Aorta (tissue), 5 donors: Measurements from ENCODE around the gene GK. TPM values are rescaled to one million over a fixed set of nuclear protein-coding genes. Genes with fewer than 3 reads are reported as not detected.

Experiments
- ATAC-seq: fragments of 200-7000 bp; cut with Tn5 transposase; one replicate; pipeline ENCODE4 v1.9.1; 2022; ENCODE audit warnings: moderate library complexity; ENCODE audit not compliant: low FRiP score
- DNase-seq, 2 donors: peaks; one replicate each; pipeline ENCODE4 v3.0.0-alpha.2; 2020
- H3K27ac ChIP-seq, 2 donors: one replicate each; pipeline ENCODE4 v1.5.1; 2013; ENCODE audit warnings: low read length in 2 of 2, mild to moderate bottlenecking in 2 of 2, moderate library complexity in 2 of 2, control low read depth in 1 of 2, inconsistent platforms in 1 of 2, low read depth in 1 of 2
- H3K27me3 ChIP-seq, 2 donors: one replicate each; pipeline ENCODE4 v1.6.1; 2013; ENCODE audit warnings: control low read depth in 1 of 2, low read length in 1 of 2, mild to moderate bottlenecking in 1 of 2, moderate library complexity in 1 of 2; ENCODE audit not compliant: insufficient read depth in 2 of 2, control insufficient read depth in 1 of 2
- H3K36me3 ChIP-seq, 2 donors: one replicate each; pipeline ENCODE4 v1.6.1; 2013; ENCODE audit warnings: control low read depth in 1 of 2, low read length in 1 of 2, mild to moderate bottlenecking in 1 of 2; ENCODE audit not compliant: insufficient read depth in 2 of 2, control insufficient read depth in 1 of 2
- H3K4me1 ChIP-seq, 2 donors: one replicate each; pipeline ENCODE4 v1.6.1; 2013; ENCODE audit warnings: low read length in 2 of 2, control low read depth in 1 of 2, mild to moderate bottlenecking in 1 of 2, moderate library complexity in 1 of 2; ENCODE audit not compliant: insufficient read depth in 2 of 2, control insufficient read depth in 1 of 2
- H3K4me3 ChIP-seq, 2 donors: one replicate each; pipeline ENCODE4 v1.5.1; 2013; ENCODE audit warnings: low read length in 2 of 2, control low read depth in 1 of 2, mild to moderate bottlenecking in 1 of 2
- H3K9me3 ChIP-seq: one replicate; pipeline ENCODE4 v1.6.1; 2013; ENCODE audit warnings: mild to moderate bottlenecking, low read length; ENCODE audit not compliant: control insufficient read depth
- WGBS, 2 donors: extraction: QIAGEN DNeasy Blood & Tissue Kit; methylation state at CpG; one replicate each; pipeline ENCODE4 v1.1.7; 2013; 5-methylcytosine and 5-hydroxymethylcytosine counted together
- intact Hi-C, 2 donors: fragments of 100-400 bp; cut with DNase I; formaldehyde crosslinking; loops; one replicate each; pipeline versions ENCODE4 v1.14.2 to v1.15.0; 2022
- polyA plus RNA-seq, 2 donors: library from polyadenylated mRNA; stranded (reverse); fragments of 200-250 nt; gene quantifications; one replicate each; pipeline ENCODE4 v1.2.3, GENCODE V29; 2013
- total RNA-seq, 2 donors: library from RNA; stranded (reverse); fragmentation: NEBNext Ultra II Directional; extraction: Animal tissue kit (Norgen Biotek cat#: 25700); gene quantifications; one replicate each; pipeline ENCODE4 v1.2.1, GENCODE V29; 2021
- donor health status: healthy with polysubstance abuse.
- donor health status: Bipolar disorder and iron deficiency.
- donor health status: DM: no; HTN: no; CAD: no.
- donor health status: DM: no; HTN: no; CAD: no.
- donor health status: DM: yes; HTN: yes; CAD: no.

GK gene
- total and polyA plus RNA-seq, 4 donors: 2.5 to 14.3 (median 13.7) TPM

GRCh38 chrX:30712214-30712613 is 59.0 kb downstream of the GK start:
- no peak for ATAC-seq
- intact Hi-C loops: loop anchor here (5.0 kb wide), 2 partner anchors 140 to 145 kb away; no protein-coding TSS in a partner anchor
- Histone ChIP-seq H3K4me1 (no peaks in the 10 kb centered on the region), H3K9me3 (no peaks in the 10 kb centered on the region), H3K27ac (no peak overlapping the region), H3K27me3 (no peaks in the 10 kb centered on the region), H3K4me3 (no peak overlapping the region), H3K36me3 (no peaks in the 10 kb centered on the region)
- DNase-seq: no peak
- WGBS, 2 donors: 70 to 85% methylated on average over 1 of the region's 1 CpG

GRCh38 chrX:30713061-30713525 is 59.9 kb downstream of the GK start:
- peak; percentile 60 for ATAC-seq
- peak in 1 of 2 donors; percentile 58 for DNase-seq
- Histone ChIP-seq H3K4me3 (no peak overlapping the region), H3K27me3 (no peaks in the 10 kb centered on the region), H3K36me3 (no peaks in the 10 kb centered on the region), H3K9me3 (no peaks in the 10 kb centered on the region), H3K27ac (no peak overlapping the region), H3K4me1 (no peaks in the 10 kb centered on the region)
- WGBS, 2 donors: 42 to 74% methylated on average over 5 of the region's 5 CpGs
- intact Hi-C loops: loop anchor here (5.0 kb wide), 2 partner anchors 141 to 146 kb away; no protein-coding TSS in a partner anchor

- ATAC-seq (no peak), DNase-seq (no peak)
- Histone ChIP-seq H3K27me3 (no peaks in the 10 kb centered on the region), H3K36me3 (no peaks in the 10 kb centered on the region), H3K27ac (no peak overlapping the region), H3K9me3 (no peaks in the 10 kb centered on the region), H3K4me3 (no peak overlapping the region), H3K4me1 (no peaks in the 10 kb centered on the region)
- 92 to 96% methylated on average over 1 of the region's 1 CpG for WGBS, 2 donors
- intact Hi-C loops: loop anchor here (5.0 kb wide), 2 partner anchors 142 to 147 kb away; no protein-coding TSS in a partner anchor
These were observed 60.9 kb downstream of the GK start for GRCh38 chrX:30714138-30714537.

GRCh38 chrX:30715976-30716375 is 62.8 kb downstream of the GK start:
- Histone ChIP-seq H3K27ac (no peak overlapping the region), H3K27me3 (no peaks in the 10 kb centered on the region), H3K9me3 (no peaks in the 10 kb centered on the region), H3K36me3 (no peaks in the 10 kb centered on the region), H3K4me3 (no peak overlapping the region), H3K4me1 (no peaks in the 10 kb centered on the region)
- ATAC-seq (no peak), DNase-seq (no peak)
- intact Hi-C loops: no loop called here
- WGBS, 2 donors: 42 to 90% methylated on average over 2 of the region's 2 CpGs

- ATAC-seq: no peak
- no peaks in the 10 kb centered on the region for H3K9me3 ChIP-seq
- 70 to 78% methylated on average over 17 of the region's 17 CpGs for WGBS, 2 donors
- H3K4me3 ChIP-seq: no peak overlapping the region
- no peak overlapping the region for H3K27ac ChIP-seq
- no peak for DNase-seq
- intact Hi-C loops: no loop called here
- no peaks in the 10 kb centered on the region for H3K36me3 ChIP-seq
- no peaks in the 10 kb centered on the region for H3K27me3 ChIP-seq
- no peaks in the 10 kb centered on the region for H3K4me1 ChIP-seq
These were observed 80.8 kb downstream of the GK start for GRCh38 chrX:30733852-30734660.

- Histone ChIP-seq H3K27me3 (no peaks in the 10 kb centered on the region), H3K4me3 (no peak overlapping the region)
- intact Hi-C loops: no loop called here
These were observed 81.6 kb downstream of the GK start for GRCh38 chrX:30734782-30735181.

GRCh38 chrX:30735839-30736238 is 82.6 kb downstream of the GK start:
- ATAC-seq: no peak
- 16 to 19% methylated on average over 6 of the region's 6 CpGs for WGBS, 2 donors
- DNase-seq: peak in 1 of 2 donors; percentile 54

More at GRCh38 chrX:30734782-30735181, 81.6 kb downstream of the GK start:
- Histone ChIP-seq H3K4me1 (no peaks in the 10 kb centered on the region), H3K27ac (no peak overlapping the region), H3K9me3 (no peaks in the 10 kb centered on the region), H3K36me3 (no peaks in the 10 kb centered on the region)
- no peak for ATAC-seq
- 81 to 86% methylated on average over 3 of the region's 3 CpGs for WGBS, 2 donors
- DNase-seq: no peak

GRCh38 chrX:30741545-30741944 is 88.3 kb downstream of the GK start:
- H3K9me3 ChIP-seq: no peaks in the 10 kb centered on the region
- no peak overlapping the region for H3K4me3 ChIP-seq
- H3K27me3 ChIP-seq: no peaks in the 10 kb centered on the region
- no peaks in the 10 kb centered on the region for H3K36me3 ChIP-seq
- WGBS, 2 donors: 55 to 59% methylated on average over 3 of the region's 3 CpGs
- no peak overlapping the region for H3K27ac ChIP-seq
- ATAC-seq: no peak
- no peaks in the 10 kb centered on the region for H3K4me1 ChIP-seq
- intact Hi-C loops: no loop called here
- no peak for DNase-seq

More at GRCh38 chrX:30735839-30736238, 82.6 kb downstream of the GK start:
- no peak overlapping the region for H3K27ac ChIP-seq
- no peaks in the 10 kb centered on the region for H3K36me3 ChIP-seq
- no peaks in the 10 kb centered on the region for H3K9me3 ChIP-seq
- no peaks in the 10 kb centered on the region for H3K4me1 ChIP-seq
- intact Hi-C loops: no loop called here
- H3K4me3 ChIP-seq: no peak overlapping the region
- no peaks in the 10 kb centered on the region for H3K27me3 ChIP-seq
